GM12878 (cell line): Measurements from ENCODE around the gene KIRREL1. TPM values are rescaled to one million over a fixed set of nuclear protein-coding genes. Genes with fewer than 3 reads are reported as not detected.

Experiments
- ATAC-seq: fragments of 200-7000 bp; cut with Tn5 transposase; 3 replicates; pipeline ENCODE4 v1.9.1; 2020; ENCODE audit warnings: mild to moderate bottlenecking, moderate library complexity
- BruUV-seq: library from RNA; stranded (reverse); fragments of 400-500 nt; replicated peaks from 2 replicates; lab custom pipeline; 2021; lab: Mats Ljungman, UMichigan
- CTCF ChIA-PET: fragments of 300-600 bp; sonication (Branson Sonifier 250); formaldehyde crosslinking; extraction: SDS; loops from one replicate; lab custom pipeline; 2021; ENCODE audit warnings: inconsistent platforms; lab: Yijun Ruan, JAX
- POLR2A ChIA-PET: fragments of 350-600 bp; formaldehyde crosslinking; extraction: SDS; loops from one replicate; lab custom pipeline; 2021; ENCODE audit warnings: inconsistent platforms; lab: Charles Lee
- RAD21 ChIA-PET: fragments of 300-600 bp; sonication (Branson Sonifier 250); formaldehyde crosslinking; loops from one replicate; lab custom pipeline; 2023; ENCODE audit warnings: antibody characterized with exemption; ENCODE audit not compliant: unreplicated experiment; lab: Charles Lee
- SMC1A ChIA-PET: fragments of 300-600 bp; sonication (Branson Sonifier 250); formaldehyde crosslinking; loops from one replicate; lab custom pipeline; 2023; ENCODE audit not compliant: unreplicated experiment, uncharacterized antibody; lab: Charles Lee
- DNase-seq: peaks from one replicate; pipeline ENCODE4 v3.0.0-alpha.2; 2011; ENCODE audit warnings: low read depth, low spot score
- FAIRE-seq: peaks from 3 replicates; lab custom pipeline; 2011; peaks lifted over from hg19 to GRCh38; lab: Jason Lieb, UNC
- H2AFZ ChIP-seq: 2 replicates; pipeline ENCODE4 v1.6.0; 2011; ENCODE audit warnings: low read depth, low read length, control low read depth; ENCODE audit not compliant: control insufficient read depth
- H3K27ac ChIP-seq: 2 replicates; pipeline ENCODE4 v1.5.1; 2011; ENCODE audit warnings: control low read depth; ENCODE audit not compliant: control insufficient read depth, insufficient read depth
- H3K27me3 ChIP-seq, 2 experiments: replicated peaks in 1 of 2; 2 replicates each; pipeline versions ENCODE4 v1.6.0 to v1.6.1; 2011; ENCODE audit warnings: low read length in 1 of 2; ENCODE audit not compliant: control insufficient read depth in 2 of 2, insufficient read depth in 2 of 2
- H3K36me3 ChIP-seq, 2 experiments: 2 replicates each; pipeline ENCODE4 v1.5.1; 2011; ENCODE audit warnings: low read length in 1 of 2; ENCODE audit not compliant: control insufficient read depth in 2 of 2, insufficient read depth in 2 of 2
- H3K4me1 ChIP-seq: 2 replicates; pipeline ENCODE4 v1.6.1; 2011; ENCODE audit warnings: mild to moderate bottlenecking, low read length, moderate library complexity, mixed read lengths; ENCODE audit not compliant: control insufficient read depth, insufficient read depth
- H3K4me2 ChIP-seq: 2 replicates; pipeline ENCODE4 v1.6.0; 2011; ENCODE audit warnings: control low read depth; ENCODE audit not compliant: control insufficient read depth, insufficient read depth
- H3K4me3 ChIP-seq: fragments of 200-600 bp; sonication (generic); 2 replicates; pipeline ENCODE4 v1.5.1; 2016
- H3K79me2 ChIP-seq: 2 replicates; pipeline ENCODE4 v1.6.0; 2011; ENCODE audit warnings: low read length; ENCODE audit not compliant: control insufficient read depth, insufficient read depth
- H3K9ac ChIP-seq: 2 replicates; pipeline ENCODE4 v1.8.0; 2011; ENCODE audit warnings: low read length, control low read depth, mixed read lengths; ENCODE audit not compliant: control insufficient read depth, insufficient read depth
- H3K9me3 ChIP-seq: replicated peaks from 3 replicates; pipeline ENCODE4 v1.5.1; 2011; ENCODE audit warnings: mild to moderate bottlenecking, low read length; ENCODE audit not compliant: control insufficient read depth, insufficient read depth
- H4K20me1 ChIP-seq: 2 replicates; pipeline ENCODE4 v1.6.0; 2011; ENCODE audit not compliant: control insufficient read depth, insufficient read depth
- EGR1 ChIP-seq, 2 experiments: IDR thresholded peaks; 1 replicate in 1 of 2; 2 replicates in 1 of 2; pipeline ENCODE4 v1.6.1; 2011 to 2012; ENCODE audit warnings: low read depth in 2 of 2, low read length in 2 of 2, borderline replicate concordance in 1 of 2, mild to moderate bottlenecking in 1 of 2, moderate library complexity in 1 of 2
- ELK1 ChIP-seq: IDR thresholded peaks from 2 replicates; pipeline ENCODE4 v1.6.1; 2012; ENCODE audit warnings: low read depth, low read length, improper control_type of control experiment
- MXI1 ChIP-seq: fragments of 150-350 bp; IDR thresholded peaks from 2 replicates; pipeline ENCODE4 v1.6.1; 2011; ENCODE audit warnings: low read depth, mild to moderate bottlenecking, inconsistent platforms, low read length, improper control_type of control experiment
- NFXL1 ChIP-seq: fragments of 450-650 bp; IDR thresholded peaks from 2 replicates; pipeline ENCODE4 v1.6.1; 2017; ENCODE audit warnings: antibody characterized with exemption, mild to moderate bottlenecking, borderline replicate concordance
- NR2C1 ChIP-seq: fragments of 450-650 bp; IDR thresholded peaks from 2 replicates; pipeline ENCODE4 v1.6.1; 2017; ENCODE audit warnings: antibody characterized with exemption, mild to moderate bottlenecking, moderate library complexity
- REST ChIP-seq: IDR thresholded peaks from 2 replicates; pipeline ENCODE4 v1.6.1; 2012; ENCODE audit warnings: mild to moderate bottlenecking, low read depth, low read length
- SPI1 ChIP-seq: IDR thresholded peaks from 2 replicates; pipeline ENCODE4 v1.6.1; 2011; ENCODE audit warnings: low read depth, mild to moderate bottlenecking, low read length, moderate library complexity, borderline replicate concordance; ENCODE audit not compliant: insufficient read depth
- TCF12 ChIP-seq: IDR thresholded peaks from 2 replicates; pipeline ENCODE4 v1.6.1; 2011; ENCODE audit warnings: low read depth, mild to moderate bottlenecking, low read length
- TCF3 ChIP-seq: IDR thresholded peaks from 2 replicates; pipeline ENCODE4 v1.6.1; 2012; ENCODE audit warnings: low read depth, mild to moderate bottlenecking, low read length, borderline replicate concordance; ENCODE audit not compliant: insufficient read depth
- TCF7 ChIP-seq: IDR thresholded peaks from 2 replicates; pipeline ENCODE4 v1.6.1; 2014; ENCODE audit warnings: antibody characterized with exemption, borderline replicate concordance
- ZNF24 ChIP-seq: fragments of 450-650 bp; IDR thresholded peaks from 2 replicates; pipeline ENCODE4 v1.6.1; 2017; ENCODE audit warnings: antibody characterized with exemption, mild to moderate bottlenecking
- WGBS: methylation state at CpG from one replicate; pipeline ENCODE4 v1.1.6; 2016; ENCODE audit warnings: low lambda C conversion rate; ENCODE audit not compliant: insufficient replicate concordance, insufficient coverage; ENCODE audit errors: missing lambda C conversion rate; 5-methylcytosine and 5-hydroxymethylcytosine counted together
- in situ Hi-C: fragments of 300-500 bp; cut with MboI; formaldehyde crosslinking; loops from 9 replicates; pipeline ENCODE4 v1.14.3; 2018; ENCODE audit warnings: mixed read lengths
- intact Hi-C: fragments of 100-400 bp; cut with micrococcal nuclease; formaldehyde crosslinking; loops from one replicate; pipeline ENCODE4 v1.14.2; 2022; ENCODE audit not compliant: unreplicated experiment
- polyA plus RNA-seq, 11 experiments: library from polyadenylated mRNA; depleted of rRNA in 4 of 11; unstranded in 6 of 11; stranded (reverse) in 5 of 11; fragments of >200 nt; fragmentation: Nextera tagmentation in 4 of 11; fragmentation: Illumina TruSeq in 1 of 11; extraction: Ambion mirVana in 4 of 11; extraction: Trizol in 1 of 11; gene quantifications; 1 replicate in 1 of 11; 2 replicates in 10 of 11; pipeline versions ENCODE4 v1.2.1 to v1.2.3, GENCODE V29; 2011 to 2016; ENCODE audit warnings: inconsistent platforms in 2 of 11, missing spikeins in 2 of 11, low read depth in 1 of 11
- total RNA-seq, 4 experiments: library from RNA; depleted of rRNA in 3 of 4; stranded (reverse); fragments of >200 nt in 3 of 4; fragmentation: Illumina TruSeq in 1 of 4; extraction: Trizol in 1 of 4; gene quantifications; 2 replicates each; pipeline versions ENCODE4 v1.2.1 to v1.2.3, GENCODE V29; 2013 to 2021

KIRREL1 gene
- total and polyA plus RNA-seq, 10 of the 15 experiments (the other 5 are each of a cell fraction or from before 2014, with no cell fraction given): 0.15 TPM; not detected in 9

- Histone ChIP-seq H3K79me2 (no peaks in the 10 kb centered on the region), H3K27ac (no peak overlapping the region), H4K20me1 (no peaks in the 10 kb centered on the region), H3K27me3 (peaks cover 3% of the 10 kb centered on the region in 2 experiments; a peak in 3 of 4 replicates), H3K4me3 (no peak overlapping the region), H3K9me3 (no peaks in the 10 kb centered on the region), H3K4me2 (no peak overlapping the region), H3K4me1 (no peaks in the 10 kb centered on the region), H3K36me3 (no peaks in the 10 kb centered on the region), H3K9ac (no peak overlapping the region), H2AFZ (no peak overlapping the region)
- ChIA-PET SMC1A (interaction anchor here (0.7 kb wide), 1 partner anchor 137 kb away, joined by 3 read pairs; no protein-coding TSS in a partner anchor), RAD21 (no interaction called here), CTCF (interaction anchor here (1.0 to 1.7 kb wide), 2 partner anchors 11 to 15 kb away, joined by 3 to 6 read pairs; no protein-coding TSS in a partner anchor), POLR2A (no interaction called here)
- TF ChIP-seq ELK1 (no peak), TCF12 (no peak), NR2C1 (no peak), TCF3 (no peak), NFXL1 (no peak), ZNF24 (no peak), REST (no peak), TCF7 (no peak), EGR1 (IDR thresholded peaks at IDR 0.05; ENCODE audit: borderline replicate concordance in 1 of 2, low read depth in 2 of 2, low read length in 2 of 2) (no peak), MXI1 (no peak), SPI1 (no peak)
- in situ Hi-C loops (no loop called here), intact Hi-C loops (no loop called here)
- ATAC-seq: no peak
- no TSS peak for BruUV-seq
- no peak for DNase-seq
- no peak for FAIRE-seq
- WGBS: 12% methylated on average over 27 of the region's 38 CpGs
Observed at GRCh38 chr1:157978586-157979403, 14.7 kb upstream of the KIRREL1 start.
